Keratinocyte (primary cell): Measurements from ENCODE around the gene MTMR2. TPM values are rescaled to one million over a fixed set of nuclear protein-coding genes. Genes with fewer than 3 reads are reported as not detected.

ENCODE experiments used
- DNase-seq: peaks from one replicate; pipeline ENCODE4 v3.0.0-alpha.2; 2011; ENCODE audit warnings: low read depth, missing footprints, low spot score
- FAIRE-seq: peaks from 2 replicates; lab custom pipeline; 2011; peaks lifted over from hg19 to GRCh38; lab: Jason Lieb, UNC
- H2AFZ ChIP-seq: 2 replicates; pipeline ENCODE4 v1.6.0; 2012; ENCODE audit warnings: low read length, control low read depth, inconsistent platforms; ENCODE audit not compliant: control insufficient read depth
- H3K27ac ChIP-seq: 2 replicates; pipeline ENCODE4 v1.5.1; 2011; ENCODE audit warnings: low read length; ENCODE audit not compliant: control insufficient read depth, insufficient read depth
- H3K27me3 ChIP-seq: 3 replicates; pipeline ENCODE4 v1.6.0; 2011; ENCODE audit warnings: low read length; ENCODE audit not compliant: control insufficient read depth, insufficient read depth; ENCODE audit errors: extremely low read depth
- H3K36me3 ChIP-seq, 2 experiments: 2 replicates in 1 of 2; 3 replicates in 1 of 2; pipeline ENCODE4 v1.5.1; 2011; ENCODE audit warnings: low read length in 2 of 2, mild to moderate bottlenecking in 1 of 2; ENCODE audit not compliant: control insufficient read depth in 2 of 2, insufficient read depth in 2 of 2; ENCODE audit errors: extremely low read depth in 1 of 2
- H3K4me1 ChIP-seq: 3 replicates; pipeline ENCODE4 v1.5.1; 2011; ENCODE audit warnings: low read length; ENCODE audit not compliant: control insufficient read depth, insufficient read depth; ENCODE audit errors: extremely low read depth
- H3K4me2 ChIP-seq: 3 replicates; pipeline ENCODE4 v1.6.0; 2011; ENCODE audit warnings: low read depth, low read length; ENCODE audit not compliant: control insufficient read depth, insufficient read depth; ENCODE audit errors: extremely low read depth
- H3K4me3 ChIP-seq, 3 experiments: fragments of 200-600 bp in 1 of 3; sonication (generic) in 1 of 3; 2 replicates in 2 of 3; 3 replicates in 1 of 3; pipeline ENCODE4 v1.5.1; 2011 to 2016; ENCODE audit warnings: low read length in 3 of 3, mild to moderate bottlenecking in 3 of 3, control low read depth in 2 of 3, inconsistent platforms in 1 of 3, low read depth in 1 of 3, mixed read lengths in 1 of 3, mixed run types in 1 of 3, moderate library complexity in 1 of 3; ENCODE audit not compliant: control insufficient read depth in 2 of 3, insufficient read depth in 2 of 3; ENCODE audit errors: extremely low read depth in 1 of 3
- H3K79me2 ChIP-seq: 2 replicates; pipeline ENCODE4 v1.6.0; 2012; ENCODE audit warnings: low read length; ENCODE audit not compliant: control insufficient read depth, insufficient read depth
- H3K9ac ChIP-seq: 3 replicates; pipeline ENCODE4 v1.6.0; 2011; ENCODE audit warnings: low read length; ENCODE audit not compliant: control insufficient read depth, insufficient read depth; ENCODE audit errors: extremely low read depth
- H3K9me1 ChIP-seq: 3 replicates; pipeline ENCODE4 v1.6.0; 2011; ENCODE audit warnings: low read length; ENCODE audit not compliant: control insufficient read depth, insufficient read depth; ENCODE audit errors: extremely low read depth
- H3K9me3 ChIP-seq: 2 replicates; pipeline ENCODE4 v1.5.1; 2012; ENCODE audit warnings: low read depth, low read length; ENCODE audit not compliant: control insufficient read depth
- H4K20me1 ChIP-seq: 3 replicates; pipeline ENCODE4 v1.6.0; 2011; ENCODE audit warnings: low read length; ENCODE audit not compliant: control insufficient read depth, insufficient read depth; ENCODE audit errors: extremely low read depth
- EZH2 ChIP-seq: IDR thresholded peaks from one replicate; pipeline ENCODE4 v1.6.1; 2012; ENCODE audit warnings: inconsistent platforms, mild to moderate bottlenecking, low read length, moderate library complexity
- dilution Hi-C: fragments of 300-500 bp; cut with MboI; formaldehyde crosslinking; loops from one replicate; pipeline ENCODE4 v1.7.0; 2020; ENCODE audit warnings: low sequenced_read_pairs; ENCODE audit not compliant: extremely low pct_ligation_motif_present
- polyA plus RNA-seq, 5 experiments: library from polyadenylated mRNA; depleted of rRNA in 3 of 5; stranded (reverse) in 3 of 5; stranded (forward) in 1 of 5; unstranded in 1 of 5; fragments of >200 nt; gene quantifications; 1 replicate in 1 of 5; 2 replicates in 3 of 5; 3 replicates in 1 of 5; pipeline versions ENCODE4 v1.2.1 to v1.2.3, GENCODE V29; 2011 to 2012; ENCODE audit warnings: missing spikeins in 2 of 5, low read depth in 1 of 5, low replicate concordance in 1 of 5
- TF ChIP-seq, protein P1 (sequence below), 3 experiments: IDR thresholded peaks in 1 of 3; conservative IDR thresholded peaks in 1 of 3; optimal IDR thresholded peaks in 1 of 3; 2 replicates in 2 of 3; 3 replicates in 1 of 3; pipeline versions ENCODE3 to v1.5.1; 2011; ENCODE audit warnings: low read length in 3 of 3, mild to moderate bottlenecking in 3 of 3, moderate library complexity in 2 of 3, control low read depth in 1 of 3, inconsistent platforms in 1 of 3; ENCODE audit not compliant: insufficient read depth in 2 of 3; ENCODE audit errors: extremely low read depth in 1 of 3

MTMR2 gene
- polyA plus RNA-seq, 1 donor (not counting 4 experiments of a cell fraction or from before 2014, with no cell fraction given): 27.0 TPM

DNA sequence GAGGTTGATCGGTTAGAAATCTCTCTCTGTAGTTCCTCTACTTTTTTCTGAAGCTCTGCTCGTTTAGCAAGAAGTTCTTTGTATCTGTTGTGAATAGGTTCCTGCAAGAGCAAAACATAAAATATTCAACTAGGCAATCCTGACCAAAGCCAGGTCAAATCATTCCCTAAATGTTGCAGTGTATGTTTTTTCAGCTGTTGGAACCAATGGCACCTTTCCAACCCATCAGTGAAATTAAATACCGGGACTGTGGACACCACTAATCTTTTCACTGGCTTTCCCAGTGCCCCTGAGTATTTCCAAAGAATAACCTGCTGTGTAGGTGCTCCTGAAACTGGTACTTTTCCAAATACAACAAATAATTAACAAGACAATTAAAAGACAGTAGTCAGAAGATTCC, 88.6 kb downstream of the MTMR2 start:
- H2AFZ ChIP-seq: no peak overlapping the region
- DNase-seq (no peak), FAIRE-seq (no peak)
- peaks cover 14% of the 10 kb centered on the region for H3K4me1 ChIP-seq
- H3K27ac ChIP-seq: no peak overlapping the region
- no peak for TF ChIP-seq EZH2
- TF ChIP-seq, protein P1, sequence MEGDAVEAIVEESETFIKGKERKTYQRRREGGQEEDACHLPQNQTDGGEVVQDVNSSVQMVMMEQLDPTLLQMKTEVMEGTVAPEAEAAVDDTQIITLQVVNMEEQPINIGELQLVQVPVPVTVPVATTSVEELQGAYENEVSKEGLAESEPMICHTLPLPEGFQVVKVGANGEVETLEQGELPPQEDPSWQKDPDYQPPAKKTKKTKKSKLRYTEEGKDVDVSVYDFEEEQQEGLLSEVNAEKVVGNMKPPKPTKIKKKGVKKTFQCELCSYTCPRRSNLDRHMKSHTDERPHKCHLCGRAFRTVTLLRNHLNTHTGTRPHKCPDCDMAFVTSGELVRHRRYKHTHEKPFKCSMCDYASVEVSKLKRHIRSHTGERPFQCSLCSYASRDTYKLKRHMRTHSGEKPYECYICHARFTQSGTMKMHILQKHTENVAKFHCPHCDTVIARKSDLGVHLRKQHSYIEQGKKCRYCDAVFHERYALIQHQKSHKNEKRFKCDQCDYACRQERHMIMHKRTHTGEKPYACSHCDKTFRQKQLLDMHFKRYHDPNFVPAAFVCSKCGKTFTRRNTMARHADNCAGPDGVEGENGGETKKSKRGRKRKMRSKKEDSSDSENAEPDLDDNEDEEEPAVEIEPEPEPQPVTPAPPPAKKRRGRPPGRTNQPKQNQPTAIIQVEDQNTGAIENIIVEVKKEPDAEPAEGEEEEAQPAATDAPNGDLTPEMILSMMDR (optimal IDR thresholded peaks at IDR 0.05 in 1 of 3, IDR thresholded peaks at IDR 0.05 in 1 of 3, conservative IDR thresholded peaks at IDR 0.05 in 1 of 3; ENCODE audit: extremely low read depth in 1 of 3, insufficient read depth in 2 of 3, low read length in 3 of 3): no peak
- H3K79me2 ChIP-seq: no peaks in the 10 kb centered on the region
- H3K4me2 ChIP-seq: no peak overlapping the region
- no peaks in the 10 kb centered on the region for H3K9me3 ChIP-seq
- no peak overlapping the region for H3K4me3 ChIP-seq
- no peaks in the 10 kb centered on the region for H3K9me1 ChIP-seq
- dilution Hi-C loops: no loop called here
- H3K27me3 ChIP-seq: no peaks in the 10 kb centered on the region
- no peak overlapping the region for H3K9ac ChIP-seq
- H3K36me3 ChIP-seq: peaks cover 6 to 14% of the 10 kb centered on the region in 2 experiments
- H4K20me1 ChIP-seq: no peaks in the 10 kb centered on the region

DNA sequence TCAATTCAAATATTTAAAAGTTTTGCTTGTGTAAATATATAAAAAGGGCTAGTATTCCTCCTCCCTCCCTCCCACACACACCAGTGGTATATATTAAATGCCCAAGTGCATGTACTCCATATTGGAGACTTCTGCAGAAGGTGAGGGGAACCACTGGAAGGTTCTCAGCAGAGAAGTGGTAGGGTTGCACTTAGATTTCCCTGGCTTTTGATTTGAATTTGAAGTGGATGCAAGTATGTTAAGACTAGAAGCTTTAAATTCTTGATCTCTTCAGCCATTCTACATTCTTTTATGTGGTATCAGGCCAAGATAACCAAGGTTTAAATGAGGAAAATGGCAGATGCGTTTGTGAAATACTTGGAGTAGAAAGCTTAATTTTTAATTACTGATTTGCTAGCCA, 90.5 kb downstream of the MTMR2 start:
- FAIRE-seq (no peak), DNase-seq (no peak)
- Histone ChIP-seq H4K20me1 (no peaks in the 10 kb centered on the region), H3K9me1 (no peaks in the 10 kb centered on the region), H3K79me2 (no peaks in the 10 kb centered on the region), H3K4me1 (peaks cover 14% of the 10 kb centered on the region), H3K4me3 (no peak overlapping the region), H3K9ac (no peak overlapping the region), H3K9me3 (no peaks in the 10 kb centered on the region), H3K27me3 (no peaks in the 10 kb centered on the region), H3K36me3 (peaks cover 6 to 19% of the 10 kb centered on the region in 2 experiments), H2AFZ (no peak overlapping the region), H3K27ac (no peak overlapping the region), H3K4me2 (no peak overlapping the region)
- dilution Hi-C loops: no loop called here
- no peak for TF ChIP-seq EZH2
- TF ChIP-seq, protein P1 (optimal IDR thresholded peaks at IDR 0.05 in 1 of 3, IDR thresholded peaks at IDR 0.05 in 1 of 3, conservative IDR thresholded peaks at IDR 0.05 in 1 of 3; ENCODE audit: extremely low read depth in 1 of 3, insufficient read depth in 2 of 3, low read length in 3 of 3): no peak
